ENCODE measurements around the gene HCRT.

- no peak for TF ChIP-seq PPARA (CRISPR knock-in tag; IDR thresholded peaks at IDR 0.05; ENCODE audit: borderline replicate concordance)
- TF ChIP-seq TOX (CRISPR knock-in tag; IDR thresholded peaks at IDR 0.05; ENCODE audit: borderline replicate concordance) = no peak
- no peak for TF ChIP-seq PATZ1 (CRISPR knock-in tag; IDR thresholded peaks at IDR 0.05; ENCODE audit: borderline replicate concordance)
Measured at GRCh38 chr17:42169351-42169750, 15.9 kb downstream of the HCRT start.

Data from SK-N-SH treated with all-trans-retinoic acid at 6 μM for 48 hours (cell line).